ENCODE results near the gene PHRF1. TPM values are rescaled to one million over a fixed set of nuclear protein-coding genes. Genes with fewer than 3 reads are reported as not detected.

The PHRF1 gene, protein sequence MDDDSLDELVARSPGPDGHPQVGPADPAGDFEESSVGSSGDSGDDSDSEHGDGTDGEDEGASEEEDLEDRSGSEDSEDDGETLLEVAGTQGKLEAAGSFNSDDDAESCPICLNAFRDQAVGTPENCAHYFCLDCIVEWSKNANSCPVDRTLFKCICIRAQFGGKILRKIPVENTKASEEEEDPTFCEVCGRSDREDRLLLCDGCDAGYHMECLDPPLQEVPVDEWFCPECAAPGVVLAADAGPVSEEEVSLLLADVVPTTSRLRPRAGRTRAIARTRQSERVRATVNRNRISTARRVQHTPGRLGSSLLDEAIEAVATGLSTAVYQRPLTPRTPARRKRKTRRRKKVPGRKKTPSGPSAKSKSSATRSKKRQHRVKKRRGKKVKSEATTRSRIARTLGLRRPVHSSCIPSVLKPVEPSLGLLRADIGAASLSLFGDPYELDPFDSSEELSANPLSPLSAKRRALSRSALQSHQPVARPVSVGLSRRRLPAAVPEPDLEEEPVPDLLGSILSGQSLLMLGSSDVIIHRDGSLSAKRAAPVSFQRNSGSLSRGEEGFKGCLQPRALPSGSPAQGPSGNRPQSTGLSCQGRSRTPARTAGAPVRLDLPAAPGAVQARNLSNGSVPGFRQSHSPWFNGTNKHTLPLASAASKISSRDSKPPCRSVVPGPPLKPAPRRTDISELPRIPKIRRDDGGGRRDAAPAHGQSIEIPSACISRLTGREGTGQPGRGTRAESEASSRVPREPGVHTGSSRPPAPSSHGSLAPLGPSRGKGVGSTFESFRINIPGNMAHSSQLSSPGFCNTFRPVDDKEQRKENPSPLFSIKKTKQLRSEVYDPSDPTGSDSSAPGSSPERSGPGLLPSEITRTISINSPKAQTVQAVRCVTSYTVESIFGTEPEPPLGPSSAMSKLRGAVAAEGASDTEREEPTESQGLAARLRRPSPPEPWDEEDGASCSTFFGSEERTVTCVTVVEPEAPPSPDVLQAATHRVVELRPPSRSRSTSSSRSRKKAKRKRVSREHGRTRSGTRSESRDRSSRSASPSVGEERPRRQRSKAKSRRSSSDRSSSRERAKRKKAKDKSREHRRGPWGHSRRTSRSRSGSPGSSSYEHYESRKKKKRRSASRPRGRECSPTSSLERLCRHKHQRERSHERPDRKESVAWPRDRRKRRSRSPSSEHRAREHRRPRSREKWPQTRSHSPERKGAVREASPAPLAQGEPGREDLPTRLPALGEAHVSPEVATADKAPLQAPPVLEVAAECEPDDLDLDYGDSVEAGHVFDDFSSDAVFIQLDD (N-terminal part only)
- 22.1 TPM for polyA plus RNA-seq (2013, experiment 1 of 2)
- 18.6 TPM for polyA plus RNA-seq (2013, experiment 2 of 2)

GRCh38 chr11:575996-576768 is at the start of gene PHRF1:
Gene PHRF1 (plus strand): TSS chr11:576470. CDS start chr11:581513, 5,043 bp downstream.
- peaks cover 38% of the 10 kb centered on the region for H3K4me1 ChIP-seq (ENCODE audit: control insufficient read depth, insufficient read depth, low read length, poor library complexity, severe bottlenecking)
- H3K27ac ChIP-seq (ENCODE audit: low read depth, low read length, severe bottlenecking): peak within 1 kb of the TSS; percentile 98
- peaks cover 20% of the 10 kb centered on the region for H3K36me3 ChIP-seq (ENCODE audit: control insufficient read depth, insufficient read depth, low read length)
- WGBS, 2 experiments (ENCODE audit: insufficient coverage in 2 of 2): 0 to 1% methylated on average over 23 to 51 of the region's 99 CpGs
- H3K9me3 ChIP-seq (ENCODE audit: control insufficient read depth, low read length): no peaks in the 10 kb centered on the region
- H3K4me3 ChIP-seq (ENCODE audit: extremely low read depth, insufficient read depth, low read length, poor library complexity, severe bottlenecking): peak within 1 kb of the TSS; percentile 89

GRCh38 chr11:528166-528814 is 48.0 kb upstream of the PHRF1 start:
- WGBS, 2 experiments (ENCODE audit: insufficient coverage in 2 of 2): 89 to 92% methylated on average over 28 to 29 of the region's 30 CpGs
- H3K36me3 ChIP-seq (ENCODE audit: control insufficient read depth, insufficient read depth, low read length): peaks cover 24% of the 10 kb centered on the region
- H3K4me1 ChIP-seq (ENCODE audit: control insufficient read depth, insufficient read depth, low read length, poor library complexity, severe bottlenecking): no peaks in the 10 kb centered on the region
- H3K4me3 ChIP-seq (ENCODE audit: extremely low read depth, insufficient read depth, low read length, poor library complexity, severe bottlenecking): no peak overlapping the region
- no peak overlapping the region for H3K27ac ChIP-seq (ENCODE audit: low read depth, low read length, severe bottlenecking)
- H3K9me3 ChIP-seq (ENCODE audit: control insufficient read depth, low read length): no peaks in the 10 kb centered on the region

GRCh38 chr11:528815-529727 is 47.2 kb upstream of the PHRF1 start:
- H3K9me3 ChIP-seq (ENCODE audit: control insufficient read depth, low read length): no peaks in the 10 kb centered on the region
- H3K4me1 ChIP-seq (ENCODE audit: control insufficient read depth, insufficient read depth, low read length, poor library complexity, severe bottlenecking): peaks cover under 1% of the 10 kb centered on the region
- no peak overlapping the region for H3K27ac ChIP-seq (ENCODE audit: low read depth, low read length, severe bottlenecking)
- H3K36me3 ChIP-seq (ENCODE audit: control insufficient read depth, insufficient read depth, low read length): peaks cover 32% of the 10 kb centered on the region
- WGBS, 2 experiments (ENCODE audit: insufficient coverage in 2 of 2): 91 to 92% methylated on average over 24 to 27 of the region's 29 CpGs
- no peak overlapping the region for H3K4me3 ChIP-seq (ENCODE audit: extremely low read depth, insufficient read depth, low read length, poor library complexity, severe bottlenecking)

DNA sequence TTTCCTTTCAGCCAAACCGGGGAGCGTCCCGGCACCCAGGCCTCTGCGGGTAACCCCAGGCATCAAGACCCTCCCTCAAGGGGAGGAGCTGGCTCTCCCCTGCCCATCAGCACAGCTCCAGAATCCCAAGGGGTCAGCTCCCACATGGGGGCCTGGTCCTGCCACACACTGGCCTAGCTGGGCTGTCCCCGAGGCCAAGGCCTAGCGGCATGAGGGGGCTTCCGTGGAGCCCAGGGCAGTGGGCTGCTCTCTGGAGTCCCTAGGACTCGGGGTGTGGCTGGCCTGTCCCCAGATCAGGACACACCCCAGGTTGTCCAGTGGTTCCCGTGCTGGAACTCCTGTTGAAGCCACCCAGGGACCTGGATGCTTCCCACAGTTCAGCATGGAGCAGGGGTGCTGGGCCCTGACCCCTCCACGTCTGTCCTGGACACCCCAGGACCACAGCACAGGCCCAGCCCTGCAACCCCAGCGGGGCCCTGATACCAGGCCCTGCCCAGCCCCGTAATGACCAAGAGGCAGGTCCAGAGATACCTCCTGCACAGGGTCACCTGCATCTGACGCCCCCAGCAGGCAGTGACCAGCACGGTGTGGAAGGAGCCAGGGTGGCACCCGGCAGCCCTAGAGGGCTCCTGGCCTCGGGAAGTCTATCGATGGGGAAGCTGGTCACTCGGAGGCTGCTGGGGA is 46.4 kb upstream of the PHRF1 start:
- no peaks in the 10 kb centered on the region for H3K9me3 ChIP-seq (ENCODE audit: control insufficient read depth, low read length)
- H3K4me1 ChIP-seq (ENCODE audit: control insufficient read depth, insufficient read depth, low read length, poor library complexity, severe bottlenecking): peaks cover 3% of the 10 kb centered on the region
- H3K27ac ChIP-seq (ENCODE audit: low read depth, low read length, severe bottlenecking): no peak overlapping the region
- peaks cover 35% of the 10 kb centered on the region for H3K36me3 ChIP-seq (ENCODE audit: control insufficient read depth, insufficient read depth, low read length)
- 90 to 93% methylated on average over 15 to 18 of the region's 18 CpGs for WGBS, 2 experiments (ENCODE audit: insufficient coverage in 2 of 2)
- no peak overlapping the region for H3K4me3 ChIP-seq (ENCODE audit: extremely low read depth, insufficient read depth, low read length, poor library complexity, severe bottlenecking)

DNA sequence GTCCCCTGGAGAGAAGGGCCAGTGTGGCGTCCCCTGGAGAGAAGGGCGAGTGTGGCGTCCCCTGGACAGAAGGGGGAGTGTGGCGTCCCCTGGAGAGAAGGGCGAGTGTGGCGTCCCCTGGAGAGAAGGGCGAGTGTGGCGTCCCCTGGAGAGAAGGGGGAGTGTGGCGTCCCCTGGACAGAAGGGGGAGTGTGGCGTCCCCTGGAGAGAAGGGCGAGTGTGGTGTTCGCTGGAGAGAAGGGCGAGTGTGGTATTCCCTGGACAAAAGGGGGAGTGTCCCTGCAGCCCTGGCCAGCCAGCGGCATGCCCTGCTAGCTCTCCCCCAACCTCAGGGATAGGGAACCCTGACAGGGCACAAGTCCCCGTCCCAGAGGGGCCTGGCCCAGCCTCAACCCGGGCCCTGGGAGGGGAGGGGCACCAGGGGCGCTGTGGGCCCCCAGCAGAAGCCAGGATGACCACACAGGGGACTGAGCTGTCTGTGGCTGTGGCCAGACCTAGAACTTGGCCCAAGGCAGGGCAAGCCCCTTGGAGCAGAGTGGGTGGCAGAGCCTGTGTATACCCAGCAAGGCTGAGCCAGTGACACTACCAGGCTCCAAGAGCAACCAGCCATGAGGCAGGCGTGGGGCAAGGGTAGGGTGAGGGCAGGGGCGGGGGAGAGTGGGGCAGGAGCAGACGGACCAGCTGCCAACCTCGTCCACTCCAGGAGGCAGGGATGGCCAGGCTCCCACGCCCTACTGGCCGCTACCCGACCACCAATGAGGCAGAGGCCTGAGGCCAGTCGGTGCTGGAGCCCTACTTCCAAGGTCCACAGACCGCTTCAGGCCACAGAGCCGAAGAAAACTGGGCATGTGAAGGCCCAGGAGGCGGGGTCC is 45.1 kb upstream of the PHRF1 start:
- peaks cover 35% of the 10 kb centered on the region for H3K36me3 ChIP-seq (ENCODE audit: control insufficient read depth, insufficient read depth, low read length)
- H3K4me3 ChIP-seq (ENCODE audit: extremely low read depth, insufficient read depth, low read length, poor library complexity, severe bottlenecking): no peak overlapping the region
- no peaks in the 10 kb centered on the region for H3K9me3 ChIP-seq (ENCODE audit: control insufficient read depth, low read length)
- H3K27ac ChIP-seq (ENCODE audit: low read depth, low read length, severe bottlenecking): no peak overlapping the region
- WGBS, 2 experiments (ENCODE audit: insufficient coverage in 2 of 2): 93 to 95% methylated on average over 21 to 24 of the region's 28 CpGs
- H3K4me1 ChIP-seq (ENCODE audit: control insufficient read depth, insufficient read depth, low read length, poor library complexity, severe bottlenecking): peaks cover 3% of the 10 kb centered on the region

DNA sequence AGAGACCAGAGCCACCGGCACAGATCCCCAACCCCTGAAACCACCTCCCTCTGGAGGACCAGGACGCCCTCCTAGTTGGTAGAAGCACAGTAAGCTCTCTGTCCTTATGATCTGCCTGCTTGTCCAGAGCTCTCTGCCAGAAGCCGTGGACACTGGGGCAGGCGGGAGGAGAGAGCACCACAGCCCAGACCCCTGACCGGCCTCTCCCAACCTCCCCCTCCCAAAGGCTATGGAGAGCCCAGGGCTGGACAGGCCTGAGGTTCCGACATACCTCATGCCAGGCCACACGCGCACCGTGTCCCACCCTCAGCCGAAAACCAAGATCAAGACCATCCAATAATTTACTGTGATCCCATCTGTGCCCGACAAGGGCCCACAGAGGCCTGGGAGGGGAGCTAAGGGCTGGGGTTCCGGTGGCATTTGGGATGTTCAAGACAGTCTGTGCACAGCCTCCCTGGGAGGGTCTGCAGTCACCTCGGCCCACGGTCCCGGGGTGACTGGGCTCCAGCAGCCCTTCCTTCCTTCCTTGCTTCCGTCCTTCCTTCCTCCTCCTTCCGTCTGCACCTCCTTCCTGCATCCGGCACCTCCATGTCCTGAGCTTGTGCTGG is 44.2 kb upstream of the PHRF1 start:
- peaks cover 35% of the 10 kb centered on the region for H3K36me3 ChIP-seq (ENCODE audit: control insufficient read depth, insufficient read depth, low read length)
- no peaks in the 10 kb centered on the region for H3K9me3 ChIP-seq (ENCODE audit: control insufficient read depth, low read length)
- no peak overlapping the region for H3K27ac ChIP-seq (ENCODE audit: low read depth, low read length, severe bottlenecking)
- peaks cover 3% of the 10 kb centered on the region for H3K4me1 ChIP-seq (ENCODE audit: control insufficient read depth, insufficient read depth, low read length, poor library complexity, severe bottlenecking)
- WGBS, 2 experiments (ENCODE audit: insufficient coverage in 2 of 2): 93 to 95% methylated on average over 10 to 16 of the region's 18 CpGs
- H3K4me3 ChIP-seq (ENCODE audit: extremely low read depth, insufficient read depth, low read length, poor library complexity, severe bottlenecking): no peak overlapping the region

DNA sequence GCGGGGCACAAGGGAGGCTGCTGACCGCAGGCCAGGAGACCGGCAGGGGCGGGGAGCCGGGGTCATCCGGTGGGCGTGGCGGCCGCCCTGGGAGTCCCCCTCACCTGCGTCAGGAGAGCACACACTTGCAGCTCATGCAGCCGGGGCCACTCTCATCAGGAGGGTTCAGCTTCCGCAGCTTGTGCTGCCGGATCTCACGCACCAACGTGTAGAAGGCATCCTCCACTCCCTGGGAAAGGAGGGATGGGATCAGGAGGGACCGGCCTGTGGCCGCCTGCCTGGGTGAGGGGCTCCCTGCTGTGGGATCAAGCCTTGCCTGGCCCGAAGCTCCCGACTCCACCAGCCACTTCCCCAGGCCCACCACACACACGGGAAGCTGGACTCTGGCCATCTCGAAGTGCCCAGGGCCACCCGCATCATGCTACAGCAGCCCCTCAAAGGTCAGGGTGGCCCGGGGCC is 43.7 kb upstream of the PHRF1 start:
- WGBS, 2 experiments (ENCODE audit: insufficient coverage in 2 of 2): 96% methylated on average over 14 to 20 of the region's 23 CpGs
- no peak overlapping the region for H3K4me3 ChIP-seq (ENCODE audit: extremely low read depth, insufficient read depth, low read length, poor library complexity, severe bottlenecking)
- H3K4me1 ChIP-seq (ENCODE audit: control insufficient read depth, insufficient read depth, low read length, poor library complexity, severe bottlenecking): peaks cover 4% of the 10 kb centered on the region
- no peaks in the 10 kb centered on the region for H3K9me3 ChIP-seq (ENCODE audit: control insufficient read depth, low read length)
- peaks cover 35% of the 10 kb centered on the region for H3K36me3 ChIP-seq (ENCODE audit: control insufficient read depth, insufficient read depth, low read length)
- H3K27ac ChIP-seq (ENCODE audit: low read depth, low read length, severe bottlenecking): no peak overlapping the region

All from mesodermal cell (in vitro differentiated cells).